ENCODE data around the gene ME3.

The ME3 gene

GRCh38 chr11:86514453-86514852 is 158.0 kb downstream of the ME3 start:
- no peak for DNase-seq (ENCODE audit: low spot score)

GRCh38 chr11:86513746-86514373 is 158.6 kb downstream of the ME3 start:
- no peak for DNase-seq (ENCODE audit: low spot score)

- DNase-seq (ENCODE audit: low spot score) = no peak
Observed at GRCh38 chr11:86513138-86513537, 159.3 kb downstream of the ME3 start.

DNA sequence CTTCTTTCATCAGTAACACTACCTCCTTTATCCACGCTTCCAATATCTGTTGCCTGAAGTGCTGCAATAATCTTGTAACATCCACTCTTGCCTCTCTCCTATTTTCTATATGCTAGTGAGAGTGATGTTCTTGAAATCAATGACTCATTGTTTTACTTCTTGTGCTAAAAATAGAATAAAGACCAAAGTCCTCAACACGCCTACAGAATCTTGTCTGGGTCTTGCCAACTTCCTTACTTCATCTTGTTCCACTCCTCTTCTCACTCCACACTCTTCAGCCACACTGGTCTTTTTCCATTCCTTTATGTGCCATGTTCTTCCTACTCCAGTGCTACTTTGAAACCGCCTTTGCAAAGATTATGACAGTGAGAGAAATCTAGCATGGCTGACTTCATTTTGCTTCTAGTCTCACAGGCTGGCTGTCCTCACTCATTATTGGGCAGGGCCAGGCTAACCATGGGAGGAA is 161.3 kb downstream of the ME3 start:
- DNase-seq (ENCODE audit: low spot score) = no peak

DNA sequence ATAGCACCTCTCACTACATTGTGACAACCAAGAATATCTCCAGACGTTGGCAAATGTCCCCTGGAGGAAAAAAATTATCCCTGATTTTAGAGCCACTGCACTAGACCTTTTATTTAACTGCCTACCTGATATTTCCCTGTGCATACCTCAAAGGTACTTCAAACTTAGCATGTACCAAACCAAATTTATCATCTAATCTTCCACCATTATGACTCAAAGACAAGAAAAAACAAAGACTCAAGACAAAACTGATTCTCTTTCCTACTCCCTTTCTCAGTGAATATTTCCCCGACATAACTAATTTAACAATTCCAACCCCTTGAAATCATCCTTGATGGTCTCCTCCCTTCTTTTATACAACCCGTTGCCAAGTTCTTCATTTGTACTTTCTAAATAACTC is 161.7 kb downstream of the ME3 start:
- DNase-seq (ENCODE audit: low spot score) = no peak

DNA sequence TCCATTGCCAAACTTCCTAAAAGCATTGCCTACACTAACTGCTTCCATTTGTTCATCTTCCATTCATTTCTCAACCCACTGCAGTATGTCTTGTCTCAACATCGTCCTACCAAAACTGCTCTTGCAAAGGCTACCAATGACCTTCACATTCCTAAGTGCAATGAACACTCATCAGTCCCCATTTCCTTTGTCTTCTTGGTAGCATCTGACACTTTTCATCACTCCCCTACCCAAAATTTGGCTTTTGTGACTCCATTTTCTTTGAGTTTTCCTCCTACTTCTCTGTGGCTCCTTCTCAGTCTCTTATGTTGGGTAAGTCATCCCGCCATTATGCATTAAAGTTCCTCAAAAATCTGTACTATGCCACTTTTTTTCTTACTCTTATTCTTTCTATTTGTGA is 162.3 kb downstream of the ME3 start:
- DNase-seq (ENCODE audit: low spot score) = no peak

GRCh38 chr11:86509588-86509974 is 162.8 kb downstream of the ME3 start:
- DNase-seq (ENCODE audit: low spot score) = no peak

GRCh38 chr11:86508604-86509587 is 163.5 kb downstream of the ME3 start:
- DNase-seq (ENCODE audit: low spot score) = no peak

DNA sequence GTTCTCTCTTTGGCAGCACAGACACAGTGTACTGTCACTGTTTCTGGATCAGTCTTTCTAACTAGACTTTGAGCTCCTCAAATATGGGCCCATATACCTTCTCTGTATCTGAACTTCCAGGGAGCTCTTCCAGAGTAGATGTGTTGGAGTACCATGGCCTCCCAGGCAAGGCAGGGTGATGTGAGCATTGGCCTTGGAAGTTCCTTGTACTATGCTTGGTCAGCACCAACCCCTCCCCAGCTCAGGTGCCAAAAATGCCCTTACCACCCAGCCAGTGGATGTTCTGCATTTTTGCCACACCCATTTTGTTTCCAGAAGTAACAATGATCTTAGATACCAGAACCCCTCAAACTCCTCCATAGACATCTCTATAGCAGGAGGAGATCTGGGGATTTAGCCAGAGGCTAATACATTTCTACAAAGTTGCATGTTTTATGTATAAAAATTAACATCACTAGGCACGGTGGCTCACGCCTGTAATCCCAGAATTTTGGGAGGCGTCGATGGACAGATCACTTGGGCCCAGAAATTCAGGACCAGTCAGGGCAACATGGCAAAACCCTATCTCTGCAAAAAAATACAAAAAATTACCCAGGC is 165.1 kb downstream of the ME3 start:
- DNase-seq (ENCODE audit: low spot score) = no peak

DNA sequence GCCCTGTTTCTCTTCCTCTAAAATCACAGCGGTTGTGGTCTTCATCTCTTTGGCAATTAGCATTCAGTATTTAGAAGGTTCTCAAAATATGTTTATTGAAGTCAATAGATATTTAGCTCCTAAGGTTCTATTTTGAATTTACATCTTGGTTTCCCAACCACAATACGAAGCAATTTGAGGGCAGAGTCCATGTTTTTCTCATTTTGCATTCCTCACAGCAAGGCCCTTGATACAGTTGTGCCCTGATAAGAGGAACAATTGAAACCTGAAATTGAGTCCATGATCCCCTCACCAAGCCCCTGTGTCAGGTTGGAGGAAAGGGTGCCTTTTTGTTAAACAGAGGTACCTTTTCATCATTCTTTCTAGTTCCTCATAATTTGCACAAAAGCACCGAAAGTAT is 166.2 kb downstream of the ME3 start:
- DNase-seq (ENCODE audit: low spot score) = no peak

DNA sequence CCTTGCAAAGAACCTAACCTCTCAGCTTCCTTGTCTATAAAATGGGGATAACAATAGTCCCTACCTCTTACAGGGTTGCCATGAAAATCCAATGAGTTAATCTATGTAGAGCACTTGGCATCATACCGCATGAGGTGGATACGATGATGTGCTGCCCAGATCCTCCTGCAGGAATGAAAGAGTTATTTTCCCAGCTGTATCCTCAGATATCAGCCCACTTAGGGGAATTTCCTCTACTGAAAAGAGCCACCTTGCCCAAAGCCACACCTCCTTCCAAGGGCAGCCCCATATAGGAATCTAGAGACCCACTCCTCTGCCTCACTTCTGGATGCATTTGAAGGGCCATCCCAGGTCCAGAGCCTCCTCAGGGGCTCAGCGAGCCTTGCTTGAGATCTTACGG is 169.3 kb downstream of the ME3 start:
- no peak for DNase-seq (ENCODE audit: low spot score)

DNA sequence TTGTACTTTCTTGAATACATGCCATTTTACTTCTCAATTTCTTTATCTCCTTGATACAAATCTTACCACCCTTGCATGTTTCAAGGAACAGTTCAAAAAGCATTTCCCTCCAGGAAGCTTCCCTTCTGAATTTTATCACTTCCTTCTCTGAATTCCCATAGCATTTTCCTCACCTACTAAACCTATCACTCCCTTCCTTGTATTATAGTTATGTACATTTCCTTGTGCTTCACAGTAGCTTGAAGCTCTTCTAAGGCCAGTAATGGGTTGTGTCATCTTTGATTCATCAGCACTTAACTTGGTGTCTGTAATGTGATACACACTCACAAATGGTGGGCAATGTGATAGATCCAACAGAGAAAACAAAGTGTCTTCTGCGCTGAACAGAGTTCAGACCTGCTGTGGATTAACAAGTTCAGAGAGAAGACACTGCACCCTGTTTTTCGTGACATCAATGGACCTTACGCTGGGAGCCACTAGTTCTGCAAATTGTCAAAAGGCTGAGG is 170.2 kb downstream of the ME3 start:
- DNase-seq (ENCODE audit: low spot score) = no peak

- no peak for DNase-seq (ENCODE audit: low spot score)
Observed at GRCh38 chr11:86500500-86501140, 171.8 kb downstream of the ME3 start.

- DNase-seq (ENCODE audit: low spot score) = no peak
Observed at GRCh38 chr11:86499723-86500129, 172.7 kb downstream of the ME3 start.

DNA sequence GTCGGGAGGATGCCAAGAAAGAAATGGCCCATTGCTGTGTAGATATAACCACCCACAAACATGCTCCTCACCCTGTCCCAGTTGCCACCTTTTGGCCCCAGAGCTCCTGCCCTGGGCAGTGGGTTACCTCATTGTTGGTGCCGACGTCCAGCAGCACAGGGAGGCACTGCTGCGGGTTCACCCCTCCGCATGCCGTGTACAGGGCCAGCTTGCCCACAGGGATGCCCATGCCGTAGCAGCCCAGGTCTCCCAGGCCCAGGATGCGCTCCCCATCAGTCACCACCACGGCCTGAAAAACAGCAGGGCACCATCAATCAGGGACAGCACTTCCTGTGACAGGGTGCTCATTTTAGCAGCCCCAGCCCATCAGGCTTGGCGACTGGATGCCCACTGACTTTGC is 174.6 kb downstream of the ME3 start:
- DNase-seq (ENCODE audit: low spot score) = no peak

- DNase-seq (ENCODE audit: low spot score) = no peak
Observed at GRCh38 chr11:86497310-86497709, 175.1 kb downstream of the ME3 start.

DNA sequence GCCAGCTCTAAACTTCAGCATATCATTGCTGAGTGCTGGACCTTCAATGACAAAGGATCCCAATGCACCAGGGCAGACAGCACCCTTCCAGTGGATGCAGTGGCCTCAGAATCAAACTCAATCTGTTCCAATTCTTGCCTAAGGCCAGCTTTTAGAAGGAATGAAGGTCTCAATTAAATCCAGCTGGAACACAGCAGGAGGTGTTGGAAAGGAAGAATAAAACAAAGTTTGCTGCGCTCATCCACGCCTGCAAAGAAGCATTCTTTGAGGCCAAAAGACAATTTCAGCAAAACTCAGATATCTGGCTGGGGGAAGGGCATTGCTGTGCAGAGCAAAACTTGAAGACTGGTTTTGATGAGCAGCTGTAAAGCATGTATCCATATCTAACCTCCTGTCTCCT is 177.1 kb downstream of the ME3 start:
- DNase-seq (ENCODE audit: low spot score) = no peak

DNA sequence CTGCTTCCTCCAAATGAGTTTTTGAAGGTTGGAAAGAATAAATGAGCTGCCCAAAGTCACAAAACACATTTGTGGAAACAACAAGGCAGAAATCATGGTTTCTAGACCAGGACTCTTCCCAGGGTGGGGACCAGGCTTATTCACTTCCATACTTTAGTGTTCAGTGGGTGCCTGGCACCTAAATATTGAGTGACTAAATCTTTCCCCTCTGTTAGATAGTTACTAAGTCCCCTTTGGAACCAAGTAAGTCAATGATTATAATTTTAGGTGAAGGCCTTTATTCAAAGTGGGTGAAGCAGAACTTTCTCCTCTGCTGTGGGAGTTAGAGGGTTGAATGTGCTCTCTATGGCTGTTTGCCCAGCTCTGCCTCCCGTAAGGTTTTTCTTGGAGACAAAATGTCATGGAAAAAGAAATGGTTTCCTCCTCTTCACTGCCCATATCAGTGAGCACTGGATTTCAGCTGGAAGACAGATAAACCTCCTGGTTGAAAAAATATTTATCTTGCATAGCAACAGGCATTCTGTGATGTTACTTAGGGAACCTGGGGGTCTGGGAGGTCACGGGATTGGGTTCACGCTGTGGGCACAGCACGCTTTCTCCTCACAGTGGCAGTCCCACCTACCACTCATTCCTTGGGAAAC is 179.9 kb downstream of the ME3 start:
- no peak for DNase-seq (ENCODE audit: low spot score)

GRCh38 chr11:86491027-86491426 is 181.4 kb downstream of the ME3 start:
- no peak for DNase-seq (ENCODE audit: low spot score)

- no peak for DNase-seq (ENCODE audit: low spot score)
Observed at GRCh38 chr11:86490582-86490981, 181.8 kb downstream of the ME3 start.

GRCh38 chr11:86489442-86489841 is 183.0 kb downstream of the ME3 start:
- DNase-seq (ENCODE audit: low spot score) = no peak

DNA sequence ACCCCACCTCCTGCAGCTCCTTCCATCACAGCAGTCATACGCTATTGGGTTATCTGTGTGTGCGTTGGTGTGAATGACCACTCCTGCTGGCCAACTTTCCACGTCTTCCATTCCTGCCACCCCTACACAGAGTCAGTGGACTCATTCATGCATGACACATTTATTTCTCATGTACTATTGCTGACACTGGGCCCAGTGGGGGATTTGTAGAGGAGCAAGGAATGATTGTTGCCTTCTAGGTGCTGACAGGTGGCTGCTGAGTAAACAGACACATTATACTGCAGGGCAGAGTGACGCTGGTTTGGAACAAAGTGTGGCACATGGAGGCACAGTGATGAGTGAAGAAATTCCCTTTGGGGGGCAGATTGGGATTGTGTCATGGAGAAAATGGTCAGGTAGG is 183.9 kb downstream of the ME3 start:
- DNase-seq (ENCODE audit: low spot score) = no peak
